WTC11 (cell line): ENCODE data around the gene GALR3. TPM values are rescaled to one million over a fixed set of nuclear protein-coding genes. Genes with fewer than 3 reads are reported as not detected.
A peak's percentile ranks its signal among the peaks of the same experiment; 100 is the strongest.

Experiments used
- ATAC-seq: fragments of 200-7000 bp; cut with Tn5 transposase; 2 replicates; pipeline ENCODE4 v1.10.0; 2021; ENCODE audit warnings: mild to moderate bottlenecking, moderate library complexity
- Bru-seq: library from RNA; stranded (reverse); fragments of 400-500 nt; gene quantifications from one replicate; lab custom pipeline; 2021; lab: Mats Ljungman, UMichigan
- CTCF ChIA-PET: fragments of 300-600 bp; sonication (Branson Sonifier 250); formaldehyde crosslinking; loops from one replicate; lab custom pipeline; 2021; ENCODE audit warnings: antibody characterized with exemption; lab: Charles Lee
- POLR2A ChIA-PET: fragments of 350-600 bp; sonication (Branson Sonifier 250); formaldehyde crosslinking; loops from one replicate; lab custom pipeline; 2021; ENCODE audit warnings: antibody characterized with exemption; lab: Charles Lee
- DNase-seq: peaks from one replicate; pipeline ENCODE4 v3.0.0; 2021; ENCODE audit warnings: low spot score
- H3K27ac Mint-ChIP-seq: 2 replicates; pipeline ENCODE4 v1.8.0; 2021; ENCODE audit warnings: mixed read lengths
- H3K27me3 Mint-ChIP-seq: 2 replicates; pipeline ENCODE4 v1.8.0; 2021; ENCODE audit warnings: low read depth, mild to moderate bottlenecking, moderate library complexity, mixed read lengths
- H3K36me3 Mint-ChIP-seq: 2 replicates; pipeline ENCODE4 v1.8.0; 2021; ENCODE audit warnings: mixed read lengths
- H3K4me1 Mint-ChIP-seq: 2 replicates; pipeline ENCODE4 v1.8.0; 2022; ENCODE audit warnings: mixed read lengths
- H3K4me3 Mint-ChIP-seq: 2 replicates; pipeline ENCODE4 v1.8.0; 2021; ENCODE audit warnings: mild to moderate bottlenecking, moderate library complexity, mixed read lengths
- H3K9me3 Mint-ChIP-seq: 2 replicates; pipeline ENCODE4 v1.8.0; 2021; ENCODE audit warnings: mixed read lengths
- ESRRA ChIP-seq: sonication (generic); formaldehyde crosslinking; IDR thresholded peaks from 2 replicates; pipeline ENCODE4 v1.8.1; 2022; ENCODE audit warnings: mild to moderate bottlenecking, missing genetic modification reagents, borderline replicate concordance
- GRHL2 ChIP-seq: fragments of 250-450 bp; sonication (Bioruptor Pico); IDR thresholded peaks from 2 replicates; pipeline ENCODE4 v1.8.0; 2022; ENCODE audit warnings: mild to moderate bottlenecking, moderate library complexity; ENCODE audit not compliant: insufficient replicate concordance, severe bottlenecking
- GTF2I ChIP-seq: fragments of 250-450 bp; sonication (Bioruptor Pico); conservative IDR thresholded peaks from 2 replicates; pipeline ENCODE4 v1.4.0; 2021; ENCODE audit warnings: mild to moderate bottlenecking
- KAT7 ChIP-seq: sonication (generic); formaldehyde crosslinking; IDR thresholded peaks from 2 replicates; pipeline ENCODE4 v1.8.1; 2023; ENCODE audit warnings: missing genetic modification reagents, mild to moderate bottlenecking, borderline replicate concordance
- RELA ChIP-seq: sonication (generic); formaldehyde crosslinking; IDR thresholded peaks from 2 replicates; pipeline ENCODE4 v1.8.1; 2022; ENCODE audit warnings: missing genetic modification reagents, mild to moderate bottlenecking, borderline replicate concordance
- TP53 ChIP-seq: sonication (generic); formaldehyde crosslinking; IDR thresholded peaks from 2 replicates; pipeline ENCODE4 v1.8.1; 2023; ENCODE audit warnings: mild to moderate bottlenecking, missing genetic modification reagents
- ZBTB21 ChIP-seq: sonication (generic); formaldehyde crosslinking; IDR thresholded peaks from 2 replicates; pipeline ENCODE4 v1.8.1; 2023; ENCODE audit warnings: mild to moderate bottlenecking, missing genetic modification reagents, borderline replicate concordance
- ZNF219 ChIP-seq: sonication (generic); formaldehyde crosslinking; IDR thresholded peaks from 2 replicates; pipeline ENCODE4 v1.8.0; 2023; ENCODE audit warnings: missing genetic modification reagents, mild to moderate bottlenecking, borderline replicate concordance
- ZNF263 ChIP-seq: sonication (generic); formaldehyde crosslinking; IDR thresholded peaks from 2 replicates; pipeline ENCODE4 v1.8.1; 2022; ENCODE audit warnings: low read depth, mild to moderate bottlenecking, moderate library complexity, missing genetic modification reagents
- long read RNA-seq, 3 experiments: library from RNA in 1 of 3; library from capped mRNA in 1 of 3; library from polyadenylated mRNA in 1 of 3; unstranded in 2 of 3; stranded (forward) in 1 of 3; transcript quantifications; one replicate each; pipeline ENCODE4 v2.0.0, GENCODE V29; 2021
- total RNA-seq: library from RNA; stranded (reverse); gene quantifications from 3 replicates; pipeline ENCODE4 v1.2.3, GENCODE V29; 2021
- TF ChIP-seq, protein P1 (sequence below): sonication (generic); formaldehyde crosslinking; IDR thresholded peaks from 2 replicates; pipeline ENCODE4 v1.8.0; 2022; ENCODE audit warnings: mild to moderate bottlenecking, missing genetic modification reagents
- TF ChIP-seq, protein P2 (sequence below): fragments of 250-450 bp; sonication (Bioruptor Pico); IDR thresholded peaks from 2 replicates; pipeline ENCODE4 v1.9.0; 2021; ENCODE audit warnings: moderate library complexity, mild to moderate bottlenecking, inconsistent platforms, borderline replicate concordance
- TF ChIP-seq, protein P3 (sequence below): fragments of 250-450 bp; sonication (Bioruptor Pico); conservative IDR thresholded peaks from 2 replicates; pipeline ENCODE4 v1.9.0; 2021; ENCODE audit warnings: mild to moderate bottlenecking
- TF ChIP-seq, protein P4 (sequence below): sonication (generic); formaldehyde crosslinking; IDR thresholded peaks from 2 replicates; pipeline ENCODE4 v1.8.0; 2022; ENCODE audit warnings: mild to moderate bottlenecking, missing genetic modification reagents

GALR3 gene, protein sequence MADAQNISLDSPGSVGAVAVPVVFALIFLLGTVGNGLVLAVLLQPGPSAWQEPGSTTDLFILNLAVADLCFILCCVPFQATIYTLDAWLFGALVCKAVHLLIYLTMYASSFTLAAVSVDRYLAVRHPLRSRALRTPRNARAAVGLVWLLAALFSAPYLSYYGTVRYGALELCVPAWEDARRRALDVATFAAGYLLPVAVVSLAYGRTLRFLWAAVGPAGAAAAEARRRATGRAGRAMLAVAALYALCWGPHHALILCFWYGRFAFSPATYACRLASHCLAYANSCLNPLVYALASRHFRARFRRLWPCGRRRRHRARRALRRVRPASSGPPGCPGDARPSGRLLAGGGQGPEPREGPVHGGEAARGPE
- total RNA-seq (0.69 to 0.89 TPM (median 0.79 TPM) in 3 replicates), Bru-seq, nascent RNA (percentile 14 among the genes with signal in this experiment)
- long read RNA-seq, experiment 1, partial matches to known transcripts: 0 of 2 reads
- long read RNA-seq, experiment 1, other reads (novel, unspliced or antisense): 2 of 2 reads
- long read RNA-seq, experiment 2, partial matches to known transcripts: 0 of 3 reads
- long read RNA-seq, experiment 2, other reads (novel, unspliced or antisense): 3 of 3 reads
- long read RNA-seq, experiment 3: 0 reads

DNA sequence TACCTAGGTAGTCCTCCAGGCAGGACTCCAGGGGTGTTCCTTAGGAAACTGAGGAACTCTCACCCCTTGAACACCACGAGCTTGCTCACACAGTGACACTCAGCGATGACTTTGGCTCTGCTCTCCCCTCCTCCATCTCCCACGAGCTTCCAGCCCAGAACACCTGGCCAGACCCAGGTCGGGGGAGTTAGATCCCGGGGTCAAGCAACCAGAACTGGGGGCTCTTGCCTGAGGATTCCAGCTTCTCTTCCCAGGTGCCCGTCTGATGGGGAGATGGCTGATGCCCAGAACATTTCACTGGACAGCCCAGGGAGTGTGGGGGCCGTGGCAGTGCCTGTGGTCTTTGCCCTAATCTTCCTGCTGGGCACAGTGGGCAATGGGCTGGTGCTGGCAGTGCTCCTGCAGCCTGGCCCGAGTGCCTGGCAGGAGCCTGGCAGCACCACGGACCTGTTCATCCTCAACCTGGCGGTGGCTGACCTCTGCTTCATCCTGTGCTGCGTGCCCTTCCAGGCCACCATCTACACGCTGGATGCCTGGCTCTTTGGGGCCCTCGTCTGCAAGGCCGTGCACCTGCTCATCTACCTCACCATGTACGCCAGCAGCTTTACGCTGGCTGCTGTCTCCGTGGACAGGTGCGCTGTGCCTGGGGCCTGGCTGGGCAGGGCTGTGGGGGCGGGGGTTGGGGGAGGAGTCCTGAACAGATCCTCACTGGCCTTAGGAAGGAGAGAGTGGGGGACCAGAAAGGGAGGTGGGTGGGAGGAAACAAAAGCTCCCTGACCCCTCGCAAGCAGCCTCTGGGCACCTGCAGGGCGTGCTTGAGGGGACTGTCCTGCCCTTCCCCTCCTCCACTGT, at the start of gene GALR3:
Gene GALR3 (plus strand): TSS at position 249 of the 852 bp plus-strand sequence. CDS start 25 bp downstream, at position 274.
- Mint-ChIP-seq H3K36me3 (no peaks in the 10 kb centered on the region), H3K27ac (no peak within 1 kb of the TSS), H3K4me3 (peak within 1 kb of the TSS; percentile 58), H3K27me3 (peaks cover 64% of the 10 kb centered on the region), H3K4me1 (peaks cover 35% of the 10 kb centered on the region), H3K9me3 (no peaks in the 10 kb centered on the region)
- TF ChIP-seq, protein P1, sequence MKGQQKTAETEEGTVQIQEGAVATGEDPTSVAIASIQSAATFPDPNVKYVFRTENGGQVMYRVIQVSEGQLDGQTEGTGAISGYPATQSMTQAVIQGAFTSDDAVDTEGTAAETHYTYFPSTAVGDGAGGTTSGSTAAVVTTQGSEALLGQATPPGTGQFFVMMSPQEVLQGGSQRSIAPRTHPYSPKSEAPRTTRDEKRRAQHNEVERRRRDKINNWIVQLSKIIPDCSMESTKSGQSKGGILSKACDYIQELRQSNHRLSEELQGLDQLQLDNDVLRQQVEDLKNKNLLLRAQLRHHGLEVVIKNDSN (CRISPR knock-in tag): no peak
- TF ChIP-seq RELA (CRISPR knock-in tag) (no peak), GRHL2 (no peak)
- TF ChIP-seq, protein P2, sequence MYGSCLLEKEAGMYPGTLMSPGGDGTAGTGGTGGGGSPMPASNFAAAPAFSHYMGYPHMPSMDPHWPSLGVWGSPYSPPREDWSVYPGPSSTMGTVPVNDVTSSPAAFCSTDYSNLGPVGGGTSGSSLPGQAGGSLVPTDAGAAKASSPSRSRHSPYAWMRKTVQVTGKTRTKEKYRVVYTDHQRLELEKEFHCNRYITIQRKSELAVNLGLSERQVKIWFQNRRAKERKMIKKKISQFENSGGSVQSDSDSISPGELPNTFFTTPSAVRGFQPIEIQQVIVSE: no peak
- ATAC-seq (no peak), DNase-seq (no peak)
- ChIA-PET POLR2A (interaction anchor here (2.0 kb wide), 1 partner anchor 18 kb away, joined by 4 read pairs; a partner anchor contains a TSS), CTCF (interaction anchor here (0.6 to 2.6 kb wide), 8 partner anchors 15 to 180 kb away, joined by 3 to 21 read pairs (median 6); partner anchors contain the start of genes ANKRD54 and GCAT)

DNA sequence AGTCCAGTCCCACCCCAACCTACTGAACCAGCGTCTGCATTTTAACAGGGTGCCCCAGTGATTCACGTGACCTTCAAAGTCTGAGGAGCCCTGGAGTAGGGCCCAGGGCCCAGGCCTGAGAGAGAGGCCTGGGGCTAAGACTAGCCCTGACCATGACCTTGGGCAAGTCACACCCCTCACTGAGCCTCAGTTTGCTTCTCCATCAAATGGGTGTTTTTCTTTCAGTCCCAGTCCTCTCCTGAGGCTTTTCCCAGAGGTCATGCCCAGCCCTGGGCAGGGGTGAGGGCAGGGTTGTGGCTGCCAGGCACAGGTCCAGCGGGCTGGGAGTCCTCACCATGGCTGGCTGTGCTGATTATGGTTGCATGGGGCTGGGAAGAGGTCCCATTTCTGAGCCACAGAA, 48.5 kb upstream of the GALR3 start:
- no peak overlapping the region for H3K27ac Mint-ChIP-seq
- H3K9me3 Mint-ChIP-seq: no peaks in the 10 kb centered on the region
- ATAC-seq: no peak
- ChIA-PET POLR2A (no interaction called here), CTCF (no interaction called here)
- H3K27me3 Mint-ChIP-seq: peaks cover 18% of the 10 kb centered on the region
- H3K36me3 Mint-ChIP-seq: peaks cover 17% of the 10 kb centered on the region
- no peak for DNase-seq
- TF ChIP-seq, protein P3, sequence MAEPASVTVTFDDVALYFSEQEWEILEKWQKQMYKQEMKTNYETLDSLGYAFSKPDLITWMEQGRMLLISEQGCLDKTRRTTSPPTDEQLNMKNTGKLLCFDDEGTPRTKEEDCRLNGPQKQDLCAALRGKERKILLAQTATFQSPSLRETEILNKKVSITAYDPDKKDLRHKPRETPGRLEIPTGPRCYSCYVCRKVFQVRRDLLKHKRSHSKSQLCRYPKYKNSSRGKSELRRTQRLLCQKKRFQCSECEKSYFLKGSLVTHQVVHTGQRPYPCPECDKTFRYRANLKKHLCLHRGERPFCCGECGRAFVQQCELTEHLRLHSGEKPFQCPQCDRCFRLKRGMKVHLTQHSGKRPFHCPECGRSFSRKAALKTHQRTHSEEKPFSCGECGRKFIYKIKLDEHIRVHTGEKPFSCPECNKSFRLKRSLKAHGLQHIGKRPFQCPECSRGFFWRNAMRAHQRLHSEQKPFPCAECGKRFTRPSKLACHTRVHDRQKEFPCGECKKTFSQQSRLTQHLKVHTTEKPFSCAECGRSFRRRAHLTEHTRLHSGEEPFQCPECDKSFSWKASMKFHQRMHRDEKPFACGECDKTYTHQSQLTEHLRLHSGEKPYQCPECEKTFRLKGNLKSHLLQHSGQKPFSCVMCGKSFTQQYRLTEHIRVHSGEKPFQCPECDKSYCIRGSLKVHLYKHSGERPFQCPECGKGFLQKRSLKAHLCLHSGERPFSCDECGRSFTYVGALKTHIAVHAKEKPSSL (CRISPR knock-in tag): no peak
- TF ChIP-seq KAT7 (CRISPR knock-in tag) (no peak), ZNF263 (CRISPR knock-in tag) (no peak)
- TF ChIP-seq, all 79 proteins: peak for 0
- H3K4me3 Mint-ChIP-seq: no peak overlapping the region
- H3K4me1 Mint-ChIP-seq: peaks cover 15% of the 10 kb centered on the region

DNA sequence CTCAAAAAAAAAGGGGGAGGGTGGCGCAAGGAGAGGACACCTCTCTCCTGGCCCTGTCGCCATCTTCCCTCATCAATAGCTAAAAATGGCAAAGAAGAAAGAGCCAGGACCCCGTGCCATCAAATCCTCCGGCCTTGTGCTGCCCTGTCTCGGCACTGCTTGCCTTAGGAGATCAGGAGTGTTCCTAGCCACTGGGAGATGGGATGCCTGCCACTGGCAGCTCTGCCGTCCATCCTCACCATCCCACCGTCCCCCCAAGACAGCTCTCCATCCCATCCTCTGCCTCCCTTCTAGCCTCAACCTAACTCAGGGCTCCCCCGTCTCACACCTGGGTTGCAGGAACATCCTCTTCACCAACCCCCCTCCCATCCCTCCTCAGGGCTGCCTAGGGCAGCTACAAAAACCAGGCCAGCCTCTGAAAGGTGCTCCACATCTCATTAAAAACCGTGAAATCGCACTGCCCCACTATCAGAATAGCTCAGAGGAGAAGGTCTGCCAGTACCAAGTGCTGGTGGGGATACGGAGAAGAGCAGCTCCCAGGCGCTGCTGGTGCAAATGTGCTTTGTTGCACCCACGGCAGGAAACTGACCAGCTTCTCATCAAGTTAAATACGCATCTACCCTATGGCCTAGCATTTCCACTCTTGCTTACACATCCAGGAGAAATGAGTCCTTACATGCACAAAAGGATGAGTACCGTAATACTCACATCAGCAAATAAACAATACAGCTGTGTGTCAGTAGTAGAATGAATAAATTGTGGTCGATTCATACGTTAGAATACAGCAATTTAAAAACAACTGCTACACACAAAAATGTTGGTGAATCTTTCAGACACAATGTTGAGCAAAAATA, 47.2 kb upstream of the GALR3 start:
- ChIA-PET CTCF (interaction anchor here (0.7 to 1.4 kb wide), 5 partner anchors 9 to 214 kb away, joined by 3 to 5 read pairs (median 4); no protein-coding TSS in a partner anchor), POLR2A (no interaction called here)
- Mint-ChIP-seq H3K36me3 (peaks cover 14% of the 10 kb centered on the region), H3K27me3 (peaks cover 25% of the 10 kb centered on the region), H3K4me1 (peaks cover 16% of the 10 kb centered on the region), H3K27ac (peak overlapping the region; percentile 78; the same call in 1 of the 2 replicates), H3K4me3 (no peak overlapping the region), H3K9me3 (no peaks in the 10 kb centered on the region)
- ATAC-seq (no peak), DNase-seq (no peak)
- TF ChIP-seq, protein P4, sequence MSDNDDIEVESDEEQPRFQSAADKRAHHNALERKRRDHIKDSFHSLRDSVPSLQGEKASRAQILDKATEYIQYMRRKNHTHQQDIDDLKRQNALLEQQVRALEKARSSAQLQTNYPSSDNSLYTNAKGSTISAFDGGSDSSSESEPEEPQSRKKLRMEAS (CRISPR knock-in tag): no peak
- TF ChIP-seq TP53 (CRISPR knock-in tag) (no peak), GTF2I (CRISPR knock-in tag) (no peak), ZNF219 (no peak), ESRRA (CRISPR knock-in tag) (no peak), ZBTB21 (no peak)
